GM19328 (cell line): ENCODE data around the gene PHACTR1.

Experiments used
- ATAC-seq: cut with Tn5 transposase; IDR thresholded peaks from one replicate; pipeline ENCODE4 v1.9.1; 2021; ENCODE audit warnings: mild to moderate bottlenecking, moderate library complexity; ENCODE audit not compliant: unreplicated experiment

Gene PHACTR1

DNA sequence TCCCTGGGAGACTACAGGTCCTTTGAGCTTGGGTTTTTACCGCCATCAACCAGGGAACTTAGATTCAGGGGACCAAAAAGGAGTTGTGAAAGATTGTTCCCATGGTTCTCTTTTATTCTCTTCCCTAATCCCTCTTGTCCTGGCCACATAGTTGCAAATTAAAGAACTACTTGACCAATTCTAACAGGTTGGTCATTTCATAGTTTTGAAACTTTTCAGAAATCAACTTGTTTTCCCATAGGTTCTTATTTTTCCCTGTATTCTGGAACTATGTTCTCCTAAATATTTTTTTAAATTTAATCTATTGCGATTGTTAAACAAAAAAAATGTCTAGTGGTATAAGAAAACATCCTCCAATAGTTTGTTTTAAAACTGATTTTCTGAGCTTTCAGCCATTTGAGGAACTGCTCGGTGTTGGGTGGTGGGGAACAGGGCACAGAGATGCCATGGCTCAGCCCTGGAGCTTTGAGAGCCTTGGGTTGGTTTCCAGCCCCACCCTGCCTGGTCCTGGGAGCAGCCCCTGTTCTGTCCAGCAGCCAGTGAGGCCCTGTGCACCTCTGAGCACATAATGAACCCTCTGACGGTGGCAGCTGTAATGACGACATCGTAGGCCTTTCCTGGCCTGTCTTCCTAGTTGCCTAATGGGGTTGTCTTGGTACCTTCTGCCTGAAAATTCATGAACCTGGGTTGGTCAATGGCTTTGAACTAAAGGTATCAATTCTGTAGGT, 558.3 kb downstream of the PHACTR1 start:
- no peak for ATAC-seq

GRCh38 chr6:13275435-13275989, 558.9 kb downstream of the PHACTR1 start:
- ATAC-seq: no peak

- no peak for ATAC-seq
Observed at GRCh38 chr6:13277231-13277630, 560.7 kb downstream of the PHACTR1 start.

DNA sequence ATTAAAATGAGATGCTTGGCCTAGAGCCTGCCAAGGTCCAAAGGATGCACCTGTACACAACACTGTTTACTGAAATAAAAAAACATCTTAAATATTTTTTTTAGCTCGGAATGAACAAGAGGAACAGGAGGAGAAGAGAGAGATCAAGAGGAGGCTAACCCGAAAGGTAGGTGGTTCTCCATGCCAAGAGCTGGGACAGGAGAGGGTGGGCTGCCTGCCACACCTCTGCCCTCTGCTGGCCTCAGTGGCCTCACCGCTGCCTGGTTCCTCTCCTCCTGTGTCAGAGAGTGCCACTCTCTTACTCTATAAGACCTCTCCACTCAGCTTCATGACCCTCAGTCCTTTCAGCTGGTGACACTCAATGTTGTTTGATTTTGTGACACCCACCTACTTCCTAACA, 561.6 kb downstream of the PHACTR1 start:
- ATAC-seq: no peak

- no peak for ATAC-seq
Observed at GRCh38 chr6:13278991-13279390, 562.4 kb downstream of the PHACTR1 start.

- ATAC-seq: no peak
Observed at GRCh38 chr6:13280254-13280653, 563.7 kb downstream of the PHACTR1 start.

- ATAC-seq: no peak
Observed at GRCh38 chr6:13281686-13282085, 565.1 kb downstream of the PHACTR1 start.

DNA sequence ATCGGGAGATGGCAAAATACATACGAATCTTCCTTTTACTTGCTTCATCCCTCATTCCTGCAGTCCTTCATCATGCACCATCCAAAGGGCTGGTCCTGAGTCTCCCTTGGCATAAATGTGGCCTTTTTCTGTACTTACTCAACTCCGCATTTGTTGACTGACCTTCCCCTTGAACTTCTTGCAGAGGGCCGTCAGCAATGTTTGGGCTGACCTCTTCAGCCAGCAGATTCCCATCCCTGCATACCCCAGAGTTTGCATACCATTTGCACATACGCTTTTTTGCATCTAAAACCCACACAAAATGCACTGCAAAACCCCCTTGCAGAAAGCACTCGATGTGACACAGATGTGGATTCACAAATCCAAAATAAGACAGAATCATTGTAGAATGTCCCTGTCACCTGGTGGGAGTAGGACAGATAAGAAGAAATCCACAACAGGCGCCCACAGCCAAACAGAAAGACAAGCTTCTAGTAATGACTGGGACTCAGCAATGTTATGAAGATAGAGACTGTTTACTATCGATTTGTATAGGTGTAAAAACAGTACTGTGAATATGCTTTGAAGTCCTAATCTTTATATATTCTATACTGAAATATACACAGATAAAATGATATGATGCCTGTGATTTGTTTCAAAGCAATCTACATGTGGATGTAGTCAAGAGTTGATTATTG, 566.0 kb downstream of the PHACTR1 start:
- no peak for ATAC-seq

DNA sequence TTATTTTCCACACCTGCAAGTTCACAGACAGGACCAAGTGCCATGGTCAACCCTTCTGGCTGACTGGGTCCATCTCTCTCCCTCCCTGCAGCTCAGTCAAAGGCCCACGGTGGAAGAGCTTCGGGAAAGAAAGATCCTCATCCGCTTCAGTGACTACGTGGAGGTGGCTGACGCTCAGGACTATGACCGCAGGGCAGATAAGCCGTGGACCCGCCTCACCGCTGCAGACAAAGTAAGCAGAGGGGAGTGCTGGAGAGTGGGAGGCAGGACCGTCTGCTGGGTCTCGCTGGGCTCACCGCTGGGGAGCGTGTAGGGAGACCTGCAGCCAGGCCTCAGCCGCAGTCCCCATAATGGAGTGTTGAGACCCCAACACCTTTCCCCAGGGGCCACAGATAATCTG, 566.8 kb downstream of the PHACTR1 start:
- no peak for ATAC-seq

DNA sequence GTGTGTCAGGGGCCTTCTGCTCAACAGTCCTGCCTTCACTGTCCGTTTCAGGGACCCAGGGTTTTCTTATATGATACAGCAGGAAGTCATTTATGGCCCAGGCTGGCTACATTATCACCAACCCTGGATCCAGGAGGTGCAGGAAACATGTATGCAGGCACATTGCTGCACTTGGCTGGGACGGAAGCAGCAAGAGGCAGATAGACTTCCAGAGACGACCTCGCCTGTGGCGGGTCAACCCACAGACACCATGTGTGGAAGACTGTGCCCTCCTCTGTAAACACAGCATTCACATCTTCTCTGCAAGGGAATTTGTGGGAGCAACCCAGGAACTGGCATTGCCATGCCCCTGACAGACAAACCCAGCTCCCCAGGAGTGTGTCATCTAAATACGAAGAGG, 568.1 kb downstream of the PHACTR1 start:
- ATAC-seq: no peak

DNA sequence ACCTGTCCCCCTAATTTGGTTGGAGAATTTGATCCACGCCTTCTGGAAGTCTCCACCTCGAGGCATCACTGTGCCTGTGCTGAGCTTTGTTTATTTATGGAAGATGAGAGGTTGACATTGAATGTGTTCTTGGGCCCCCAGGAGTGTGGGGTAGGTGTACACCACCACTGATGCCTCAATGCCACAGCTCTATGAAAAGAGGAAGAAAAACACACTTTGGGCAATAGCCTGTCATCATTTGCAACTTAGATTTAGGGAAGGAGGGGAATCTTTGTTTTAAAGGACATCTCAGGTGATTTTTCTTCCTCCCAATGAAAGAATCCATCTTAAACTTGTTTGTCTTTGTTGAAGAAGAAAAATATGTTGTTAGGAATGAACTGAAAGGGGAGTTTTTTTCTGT, 569.1 kb downstream of the PHACTR1 start:
- ATAC-seq: no peak

- no peak for ATAC-seq
Observed at GRCh38 chr6:13286181-13286580, 569.6 kb downstream of the PHACTR1 start.

DNA sequence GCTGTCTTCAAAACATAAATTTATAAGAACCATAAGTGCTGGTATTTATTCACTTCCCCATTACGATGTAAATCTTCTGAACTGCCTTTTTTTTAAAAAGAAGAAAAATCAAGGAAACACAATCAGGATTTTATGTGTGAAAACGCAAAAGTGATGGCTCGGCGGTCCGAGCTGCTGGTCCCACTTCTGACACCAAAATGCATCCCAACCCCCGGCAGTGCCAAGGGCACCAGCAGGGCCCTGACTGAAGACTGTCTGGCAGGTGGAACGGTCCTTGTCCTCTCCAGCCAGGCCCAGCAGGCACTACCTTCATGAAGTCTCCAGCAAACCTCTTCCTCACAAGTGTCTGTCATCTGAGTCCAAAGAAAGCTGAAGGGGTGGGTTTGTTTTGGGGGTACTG, 570.5 kb downstream of the PHACTR1 start:
- no peak for ATAC-seq

GRCh38 chr6:13288481-13288880, 571.9 kb downstream of the PHACTR1 start:
- no peak for ATAC-seq

- ATAC-seq: no peak
Observed at GRCh38 chr6:13288969-13289391, 572.4 kb downstream of the PHACTR1 start.

GRCh38 chr6:13289789-13290318, 573.3 kb downstream of the PHACTR1 start:
- ATAC-seq: no peak

DNA sequence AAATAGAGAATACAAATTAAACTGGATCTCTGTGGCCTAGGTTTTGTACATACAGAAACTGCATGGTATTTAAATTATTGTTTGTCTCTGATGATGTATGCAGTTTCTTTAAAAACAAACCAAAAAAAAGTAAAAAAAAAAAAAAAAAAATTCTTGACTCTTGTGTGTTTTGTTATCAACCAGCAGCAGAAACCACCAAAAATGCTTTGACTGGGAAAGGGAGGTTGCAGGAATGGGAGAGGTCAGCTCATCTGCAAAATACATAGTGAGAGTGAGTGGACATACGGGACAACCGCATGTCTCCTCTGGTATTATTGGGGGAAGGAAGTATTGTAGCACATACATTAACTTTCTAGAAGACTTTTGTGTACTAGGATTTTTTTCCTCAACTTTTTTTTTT, 573.8 kb downstream of the PHACTR1 start:
- no peak for ATAC-seq

DNA sequence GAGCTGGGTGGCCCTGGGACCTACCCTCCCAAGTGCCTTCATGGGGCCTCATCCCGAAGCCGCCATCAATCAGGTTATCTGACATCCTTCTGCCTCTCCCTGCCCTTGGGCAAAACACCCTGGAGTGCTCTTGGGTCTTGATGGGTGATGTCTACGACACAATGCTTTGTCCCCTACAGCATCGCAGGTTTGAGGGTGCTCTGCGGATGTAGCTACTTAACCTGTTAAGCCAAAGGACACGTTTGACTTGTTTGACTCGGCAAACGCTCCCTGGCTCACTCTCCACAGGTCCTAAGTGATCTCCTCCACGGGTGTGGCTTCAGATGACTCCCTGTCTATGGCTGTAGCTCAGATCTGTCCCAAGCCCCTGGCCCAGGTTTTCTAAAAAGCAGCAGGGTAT, 576.2 kb downstream of the PHACTR1 start:
- ATAC-seq: no peak

DNA sequence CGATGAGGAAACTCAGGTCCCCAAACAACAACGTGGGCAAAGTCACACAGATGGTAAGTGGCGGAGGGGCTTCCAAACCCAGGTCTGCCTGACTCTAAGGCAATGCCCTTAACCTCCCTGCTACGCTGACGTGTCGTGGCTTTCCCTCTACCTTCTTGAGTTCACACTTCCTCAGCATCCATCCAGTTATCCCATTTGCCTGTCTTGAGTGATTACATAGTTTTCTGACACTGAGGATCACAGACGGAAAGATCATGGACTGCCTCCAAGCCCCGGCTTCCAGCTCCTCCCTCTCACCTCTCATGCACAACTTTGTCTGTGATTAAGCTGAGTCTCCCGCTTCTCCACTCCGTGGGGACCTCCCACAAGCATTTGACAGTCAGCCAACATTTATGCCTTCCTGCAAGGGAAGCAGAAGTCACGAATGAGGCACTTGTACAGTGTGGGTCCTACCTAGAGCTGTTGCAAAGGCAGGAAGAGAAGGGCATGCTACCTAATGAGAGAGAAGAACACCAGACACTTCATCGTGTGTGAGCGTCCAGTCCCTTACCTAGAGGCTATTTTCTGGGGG, 578.0 kb downstream of the PHACTR1 start:
- no peak for ATAC-seq

DNA sequence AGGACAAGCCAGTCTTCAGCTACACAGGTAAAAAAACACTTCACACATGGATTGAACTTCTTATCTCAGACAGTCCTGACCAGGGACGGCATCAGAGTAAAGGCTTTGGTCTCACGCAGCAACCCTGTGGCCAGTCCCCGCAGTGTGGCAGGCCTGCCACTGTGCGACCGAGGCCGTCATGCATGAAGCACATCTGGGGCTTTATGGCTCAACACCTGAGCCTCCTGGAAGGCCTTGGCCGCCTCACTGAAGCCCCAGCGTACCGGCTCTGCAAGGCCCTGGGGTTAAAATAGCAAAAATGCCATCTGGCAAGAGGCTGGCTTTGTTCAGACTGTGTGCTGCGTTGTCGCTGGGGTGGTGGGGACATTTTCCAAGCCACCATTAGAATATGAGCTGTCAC, 579.0 kb downstream of the PHACTR1 start:
- ATAC-seq: no peak

- no peak for ATAC-seq
Observed at GRCh38 chr6:13296536-13296997, 580.0 kb downstream of the PHACTR1 start.

DNA sequence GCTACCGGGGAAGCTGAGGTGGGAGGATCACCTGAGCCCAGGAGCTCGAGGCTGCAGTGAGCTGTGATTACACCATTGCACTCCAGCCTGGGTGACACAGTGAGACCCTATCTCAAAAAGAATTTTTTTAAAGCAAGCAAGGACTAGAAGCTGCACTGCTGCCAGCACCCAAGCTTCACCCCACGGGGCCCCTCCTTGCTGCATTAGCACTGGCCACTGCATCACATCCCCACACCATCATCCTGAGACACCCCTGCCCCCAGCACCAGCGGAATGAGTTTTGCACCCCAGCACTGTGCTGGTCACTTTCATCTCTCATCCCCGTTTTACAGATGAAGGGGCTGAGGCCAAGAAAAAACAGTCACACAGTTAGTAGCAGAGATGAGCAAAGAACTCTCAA, 580.8 kb downstream of the PHACTR1 start:
- no peak for ATAC-seq
